DOHH2 (cell line): ENCODE data around the gene TTF1.

Experiments used
- H3F3A ChIP-seq: fragments of 200-600 bp; sonication (generic), shearing (Covaris generic); 2 replicates; pipeline ENCODE4 v1.6.0; 2016; ENCODE audit warnings: antibody characterized with exemption, mild to moderate bottlenecking; ENCODE audit not compliant: control insufficient read depth, insufficient read depth
- H3K27ac ChIP-seq: fragments of 200-600 bp; sonication (generic); 2 replicates; pipeline ENCODE4 v1.5.1; 2014; ENCODE audit warnings: low read depth, mild to moderate bottlenecking, low read length, moderate library complexity
- H3K27me3 ChIP-seq: fragments of 200-600 bp; sonication (generic); 2 replicates; pipeline ENCODE4 v1.6.1; 2014; ENCODE audit warnings: mild to moderate bottlenecking, low read length, mixed read lengths; ENCODE audit not compliant: control insufficient read depth
- H3K36me3 ChIP-seq: fragments of 200-600 bp; sonication (generic); 2 replicates; pipeline ENCODE4 v1.6.1; 2014; ENCODE audit warnings: mild to moderate bottlenecking, low read length, moderate library complexity, mixed read lengths; ENCODE audit not compliant: control insufficient read depth
- H3K4me1 ChIP-seq: fragments of 200-600 bp; sonication (generic); 2 replicates; pipeline ENCODE4 v1.6.1; 2014; ENCODE audit warnings: mild to moderate bottlenecking, low read length, mixed read lengths; ENCODE audit not compliant: control insufficient read depth
- H3K4me2 ChIP-seq: fragments of 200-600 bp; sonication (generic); 2 replicates; pipeline ENCODE4 v1.6.0; 2014; ENCODE audit warnings: mild to moderate bottlenecking, low read length, moderate library complexity
- H3K4me3 ChIP-seq: fragments of 200-600 bp; sonication (generic); 2 replicates; pipeline ENCODE4 v1.5.1; 2014; ENCODE audit warnings: mild to moderate bottlenecking, low read length, mixed read lengths
- H3K79me2 ChIP-seq: fragments of 200-600 bp; sonication (generic); 2 replicates; pipeline ENCODE4 v1.6.1; 2014; ENCODE audit warnings: mild to moderate bottlenecking, low read length, mixed read lengths; ENCODE audit not compliant: control insufficient read depth
- H3K9me2 ChIP-seq: fragments of 200-600 bp; sonication (generic); replicated peaks from 2 replicates; pipeline ENCODE4 v1.6.1; 2014; ENCODE audit warnings: mild to moderate bottlenecking, low read length, mixed read lengths; ENCODE audit not compliant: control insufficient read depth
- H3K9me3 ChIP-seq: fragments of 200-600 bp; sonication (generic); 2 replicates; pipeline ENCODE4 v1.6.1; 2014; ENCODE audit warnings: antibody characterized with exemption, low read length, mixed read lengths; ENCODE audit not compliant: control insufficient read depth, insufficient read depth
- H4K20me1 ChIP-seq: fragments of 200-600 bp; sonication (generic); 2 replicates; pipeline ENCODE4 v1.6.0; 2014; ENCODE audit warnings: low read depth, mild to moderate bottlenecking, antibody characterized with exemption, low read length, moderate library complexity; ENCODE audit not compliant: control insufficient read depth, insufficient read depth
- CTCF ChIP-seq: fragments of 200-600 bp; sonication (generic); IDR thresholded peaks from one replicate; pipeline ENCODE4 v1.5.1; 2014; ENCODE audit warnings: antibody characterized with exemption, mild to moderate bottlenecking, low read depth, low read length; ENCODE audit not compliant: poor library complexity, severe bottlenecking
- EZH2phosphoT487 ChIP-seq: fragments of 200-600 bp; sonication (generic); IDR thresholded peaks from 2 replicates; pipeline ENCODE4 v1.6.1; 2017; ENCODE audit warnings: borderline replicate concordance, mild to moderate bottlenecking, antibody characterized with exemption, low read length, moderate library complexity, mixed read lengths

Gene TTF1

GRCh38 chr9:132430998-132431397 is 24.4 kb upstream of the TTF1 start:
- peak overlapping the region; percentile 33 for H3K4me2 ChIP-seq
- H4K20me1 ChIP-seq, result no peaks in the 10 kb centered on the region
- no peaks in the 10 kb centered on the region for H3F3A ChIP-seq
- TF ChIP-seq CTCF (no peak), EZH2phosphoT487 (no peak)
- peaks cover 10% of the 10 kb centered on the region for H3K4me1 ChIP-seq
- H3K9me2 ChIP-seq, result no peaks in the 10 kb centered on the region
- no peak overlapping the region for H3K27ac ChIP-seq
- H3K9me3 ChIP-seq, result no peaks in the 10 kb centered on the region
- H3K27me3 ChIP-seq, result peaks cover 28% of the 10 kb centered on the region
- H3K4me3 ChIP-seq, result no peak overlapping the region
- H3K36me3 ChIP-seq, result no peaks in the 10 kb centered on the region
- no peaks in the 10 kb centered on the region for H3K79me2 ChIP-seq

DNA sequence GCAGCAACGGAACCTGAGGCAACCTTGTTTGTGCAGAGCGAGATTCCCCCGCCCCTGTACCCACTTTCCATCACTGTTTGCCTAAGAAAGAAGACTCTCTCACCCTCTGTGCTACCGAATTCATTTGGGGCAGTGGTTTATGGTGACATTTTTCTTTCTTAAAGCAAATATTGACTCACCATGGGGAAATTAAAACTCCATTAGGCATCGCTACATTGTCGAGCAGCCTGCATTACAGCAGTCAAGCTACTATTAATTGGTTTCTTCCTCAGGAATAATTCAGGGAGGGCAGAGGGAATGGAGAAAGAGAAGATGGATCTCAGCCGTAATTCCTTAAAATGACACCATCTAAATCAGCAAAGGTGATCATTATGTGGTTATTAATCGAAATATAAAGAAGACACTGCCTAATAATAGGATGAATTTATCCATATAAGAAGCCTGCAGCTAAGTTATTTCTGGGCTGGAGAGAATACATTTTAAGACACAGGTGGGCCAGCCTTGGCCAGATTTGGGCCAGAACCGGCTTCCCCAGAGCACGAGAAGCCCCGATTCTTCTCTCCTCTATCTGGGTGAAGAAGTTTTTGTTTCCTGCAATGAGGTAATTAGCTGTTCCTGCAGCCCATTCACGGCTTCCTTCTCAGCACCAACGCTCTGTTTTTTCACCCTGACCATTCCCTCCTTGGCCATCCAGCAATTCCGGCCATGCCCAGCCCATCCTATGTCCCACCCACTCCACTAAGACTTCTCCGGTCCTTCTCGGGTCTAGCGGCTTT is 20.2 kb upstream of the TTF1 start:
- H3K27ac ChIP-seq, result no peak overlapping the region
- H3K79me2 ChIP-seq, result no peaks in the 10 kb centered on the region
- no peaks in the 10 kb centered on the region for H3F3A ChIP-seq
- H3K36me3 ChIP-seq, result no peaks in the 10 kb centered on the region
- H4K20me1 ChIP-seq, result no peaks in the 10 kb centered on the region
- no peak overlapping the region for H3K4me3 ChIP-seq
- peaks cover 39% of the 10 kb centered on the region for H3K27me3 ChIP-seq
- TF ChIP-seq EZH2phosphoT487, result no peak
- TF ChIP-seq CTCF, result no peak
- H3K4me1 ChIP-seq, result peaks cover 10% of the 10 kb centered on the region
- H3K9me2 ChIP-seq, result no peaks in the 10 kb centered on the region
- no peaks in the 10 kb centered on the region for H3K9me3 ChIP-seq
- no peak overlapping the region for H3K4me2 ChIP-seq

DNA sequence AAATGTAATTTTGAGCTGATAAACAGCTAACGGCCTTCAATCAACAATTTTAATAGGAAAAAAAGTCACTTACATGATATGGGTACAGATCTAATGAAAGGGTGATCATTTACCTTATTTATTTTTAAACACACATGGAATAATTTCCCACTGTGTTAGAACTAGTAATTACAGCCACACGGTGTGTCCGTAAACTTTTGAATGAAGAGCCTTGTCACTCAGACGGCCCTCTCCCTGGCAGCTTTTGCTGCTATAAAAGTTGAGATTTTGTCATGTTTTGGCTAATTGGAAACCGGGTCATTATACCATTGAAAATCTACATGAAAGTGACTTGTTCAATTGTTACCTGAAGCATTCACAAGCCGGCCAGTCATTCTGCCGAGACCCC is 19.0 kb upstream of the TTF1 start:
- Histone ChIP-seq H3K4me3 (no peak overlapping the region), H3K9me3 (no peaks in the 10 kb centered on the region), H3K27me3 (peaks cover 27% of the 10 kb centered on the region), H3K4me1 (peaks cover 6% of the 10 kb centered on the region), H4K20me1 (no peaks in the 10 kb centered on the region), H3K79me2 (no peaks in the 10 kb centered on the region), H3K27ac (no peak overlapping the region), H3F3A (no peaks in the 10 kb centered on the region), H3K36me3 (no peaks in the 10 kb centered on the region), H3K4me2 (no peak overlapping the region), H3K9me2 (no peaks in the 10 kb centered on the region)
- TF ChIP-seq EZH2phosphoT487 (no peak), CTCF (no peak)
